Natural killer cell treated with Interleukin-12 subunit alpha and Interleukin-12 subunit beta and Interleukin-15 and Interleukin-18, amount 100 ng/mL, for 72 hours (primary cell): ENCODE data around the gene TAB2. TPM values are rescaled to one million over a fixed set of nuclear protein-coding genes. Genes with fewer than 3 reads are reported as not detected.
"Not testable (repeated sequence)": the region's sequence is repeated elsewhere in the genome, so short reads cannot be mapped to it uniquely, and the experiment has no call there.

Experiments used
- ATAC-seq, 2 donors: fragments of 150-1000 bp; cut with Tn5 transposase in 1 of 2; sonication (Bioruptor Pico), chemical (Tn5 transposase) in 1 of 2; 2 replicates each; pipeline ENCODE4 v1.10.0; 2021
- DNase-seq: peaks from one replicate; pipeline ENCODE4 v3.0.0; 2022; ENCODE audit warnings: low spot score
- H3K27ac Mint-ChIP-seq, 2 donors: 1 replicate in 1 of 2; 2 replicates in 1 of 2; pipeline ENCODE4 v1.8.0; 2022; ENCODE audit warnings: mixed read lengths in 2 of 2, mild to moderate bottlenecking in 1 of 2, moderate library complexity in 1 of 2
- H3K27me3 Mint-ChIP-seq, 2 donors: 1 replicate in 1 of 2; 2 replicates in 1 of 2; pipeline ENCODE4 v1.8.0; 2022; ENCODE audit warnings: mixed read lengths in 2 of 2
- H3K36me3 Mint-ChIP-seq: one replicate; pipeline ENCODE4 v1.8.0; 2022; ENCODE audit warnings: mixed read lengths
- H3K4me1 Mint-ChIP-seq, 2 donors: 1 replicate in 1 of 2; 2 replicates in 1 of 2; pipeline ENCODE4 v1.8.0; 2022; ENCODE audit warnings: low read depth in 2 of 2, mixed read lengths in 2 of 2, mild to moderate bottlenecking in 1 of 2
- H3K4me3 Mint-ChIP-seq: one replicate; pipeline ENCODE4 v1.8.0; 2022; ENCODE audit warnings: mixed read lengths
- H3K9me3 Mint-ChIP-seq: 2 replicates; pipeline ENCODE4 v1.8.0; 2022; ENCODE audit warnings: mixed read lengths
- total RNA-seq, 2 donors: library from RNA; stranded (reverse); gene quantifications; one replicate each; pipeline ENCODE4 v1.2.3, GENCODE V29; 2022

Gene TAB2
- total RNA-seq, 2 donors from 2014 or later = 101 TPM

DNA sequence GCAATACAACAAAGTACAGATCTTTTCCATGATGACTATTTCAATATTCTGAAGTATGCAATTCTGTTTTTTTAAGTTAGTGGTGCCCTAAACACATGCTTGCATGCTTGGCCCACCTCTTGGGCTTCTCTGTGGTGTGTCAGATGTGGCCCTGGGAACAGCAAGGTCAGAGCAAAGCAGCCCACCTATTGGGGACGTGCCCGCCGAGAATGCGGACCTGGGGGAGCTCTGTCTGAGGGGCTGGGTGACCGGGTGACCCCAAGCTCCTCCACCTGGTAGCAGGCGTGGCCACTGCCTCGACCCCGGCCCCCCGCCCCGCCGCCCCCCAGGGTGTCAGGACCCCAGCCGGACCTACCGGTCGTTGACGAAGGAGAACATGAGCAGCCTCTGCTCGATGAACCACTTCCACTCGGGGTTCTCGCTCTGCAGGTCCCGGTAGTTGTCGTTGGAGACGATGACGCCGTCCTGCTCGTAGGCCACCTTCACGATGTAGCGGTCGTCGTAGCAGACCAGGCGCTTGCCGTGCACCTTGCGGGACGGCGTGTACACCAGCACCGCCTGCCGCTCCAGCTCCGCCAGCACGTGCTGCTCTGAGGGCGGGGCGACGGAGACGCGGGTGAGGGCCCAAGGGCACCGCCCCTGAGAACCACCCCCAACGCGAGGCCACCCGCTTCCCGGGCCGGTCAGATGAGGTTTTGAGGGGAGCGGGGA lies 139.0 kb downstream of the TAB2 start:
- no peaks in the 10 kb centered on the region for H3K4me1 Mint-ChIP-seq
- peaks cover 0 to 9% of the 10 kb centered on the region in 2 donors for H3K27me3 Mint-ChIP-seq
- no peak overlapping the region for H3K4me3 Mint-ChIP-seq
- no peaks in the 10 kb centered on the region for H3K36me3 Mint-ChIP-seq
- DNase-seq (no peak), ATAC-seq (no peak)
- no peaks in the 10 kb centered on the region for H3K9me3 Mint-ChIP-seq
- H3K27ac Mint-ChIP-seq = no peak overlapping the region

DNA sequence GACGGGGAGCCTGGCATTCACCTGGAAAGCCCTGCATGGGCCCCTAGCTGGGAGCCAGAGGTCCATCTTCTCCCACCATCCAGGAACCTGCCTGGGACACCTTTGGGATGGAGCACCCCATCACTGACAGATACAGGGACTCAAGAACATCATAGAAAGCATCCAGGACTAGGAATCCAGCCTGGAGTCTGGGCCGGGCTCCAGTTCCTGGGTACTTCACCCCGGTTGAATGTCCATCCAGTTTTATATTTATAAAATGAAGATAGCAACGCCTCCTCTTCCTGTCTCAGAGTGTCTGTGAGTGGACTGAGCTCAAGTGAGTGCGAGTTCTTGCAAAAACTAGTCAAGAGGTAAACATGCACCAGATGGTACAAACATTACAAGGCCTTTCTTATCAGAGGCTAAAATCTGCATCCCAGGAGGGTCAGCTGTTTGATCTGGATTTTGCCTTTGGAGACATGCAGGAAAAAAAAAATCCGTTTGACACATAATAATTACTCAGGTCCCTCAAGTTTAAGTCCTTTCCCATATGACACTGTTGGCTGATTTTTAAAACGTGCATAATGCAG lies 139.9 kb downstream of the TAB2 start:
- Mint-ChIP-seq H3K4me3 (no peak overlapping the region), H3K9me3 (no peaks in the 10 kb centered on the region), H3K4me1 (no peaks in the 10 kb centered on the region), H3K27me3 (peaks cover 0 to 9% of the 10 kb centered on the region in 2 donors), H3K27ac (no peak overlapping the region), H3K36me3 (no peaks in the 10 kb centered on the region)
- ATAC-seq (no peak), DNase-seq (no peak)

DNA sequence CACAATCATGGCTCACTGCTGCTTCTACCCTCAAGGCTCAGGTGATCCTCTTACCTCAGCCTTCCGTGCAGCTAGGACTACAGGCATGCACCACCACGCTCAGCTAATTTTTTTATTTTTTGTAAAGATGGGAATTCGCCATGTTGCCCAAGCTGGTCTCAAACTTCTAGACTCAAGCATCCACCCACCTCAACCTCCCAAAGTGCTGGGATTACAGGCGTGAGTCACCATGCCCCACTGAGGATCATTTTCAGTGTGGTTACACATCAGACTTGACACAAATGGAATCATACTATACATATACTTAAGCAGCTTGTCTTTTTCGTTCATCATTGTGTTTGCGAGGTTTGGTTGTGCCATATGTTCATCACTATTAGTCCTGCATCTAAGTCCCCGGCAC lies 140.7 kb downstream of the TAB2 start:
- no peak overlapping the region for H3K27ac Mint-ChIP-seq
- no peaks in the 10 kb centered on the region for H3K36me3 Mint-ChIP-seq
- H3K4me3 Mint-ChIP-seq = no peak overlapping the region
- H3K27me3 Mint-ChIP-seq = peaks cover 0 to 9% of the 10 kb centered on the region in 2 donors
- DNase-seq = no peak
- H3K4me1 Mint-ChIP-seq = no peaks in the 10 kb centered on the region
- no peak for ATAC-seq
- no peaks in the 10 kb centered on the region for H3K9me3 Mint-ChIP-seq

DNA sequence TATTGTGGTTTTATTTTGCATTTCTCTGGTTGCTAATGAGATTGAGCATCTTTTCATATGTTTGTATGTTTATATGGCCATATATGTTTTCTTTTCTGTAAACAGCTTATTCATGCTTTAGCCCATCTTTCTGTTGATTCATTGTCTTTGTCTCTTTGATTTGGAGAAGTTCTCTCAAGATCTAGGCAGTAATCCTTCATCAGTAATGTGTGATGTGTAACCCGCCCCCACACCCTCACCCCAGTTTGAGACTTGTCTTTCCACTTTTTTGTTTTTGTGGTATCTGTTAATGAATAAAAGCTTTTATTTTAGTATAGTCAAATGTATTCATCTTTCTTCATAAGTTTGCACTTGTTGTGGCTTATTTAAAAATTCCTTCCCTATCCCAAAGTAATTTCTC lies 141.3 kb downstream of the TAB2 start:
- no peak overlapping the region for H3K4me3 Mint-ChIP-seq

DNA sequence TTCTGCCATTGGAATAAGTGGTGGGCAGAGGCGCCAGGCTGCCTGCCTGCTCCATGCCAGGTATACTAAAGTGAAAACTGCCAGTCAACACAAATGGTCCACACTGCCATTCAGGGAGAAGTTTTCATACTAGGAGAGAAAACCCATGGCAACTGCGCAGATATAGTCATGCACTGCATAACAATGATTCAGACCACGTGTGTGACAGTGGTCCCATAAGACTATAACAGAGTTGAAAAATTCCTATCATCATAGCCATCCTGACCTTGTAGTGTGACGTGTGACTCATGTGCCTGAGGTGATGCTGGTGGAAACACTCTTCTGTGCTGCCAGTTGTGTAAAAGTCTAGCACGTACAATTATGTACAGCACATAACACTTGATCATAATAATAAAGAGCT lies 142.2 kb downstream of the TAB2 start:
- H3K4me1 Mint-ChIP-seq = no peaks in the 10 kb centered on the region
- no peak overlapping the region for H3K27ac Mint-ChIP-seq
- H3K27me3 Mint-ChIP-seq = peaks cover 0 to 9% of the 10 kb centered on the region in 2 donors
- H3K36me3 Mint-ChIP-seq = no peaks in the 10 kb centered on the region
- no peak overlapping the region for H3K4me3 Mint-ChIP-seq
- no peaks in the 10 kb centered on the region for H3K9me3 Mint-ChIP-seq
- DNase-seq (no peak), ATAC-seq (no peak)

More for the DNA sequence above, 141.3 kb downstream of the TAB2 start:
- H3K4me1 Mint-ChIP-seq = no peaks in the 10 kb centered on the region
- no peaks in the 10 kb centered on the region for H3K9me3 Mint-ChIP-seq
- DNase-seq (no peak), ATAC-seq (no peak)
- no peak overlapping the region for H3K27ac Mint-ChIP-seq
- peaks cover 0 to 9% of the 10 kb centered on the region in 2 donors for H3K27me3 Mint-ChIP-seq
- no peaks in the 10 kb centered on the region for H3K36me3 Mint-ChIP-seq

DNA sequence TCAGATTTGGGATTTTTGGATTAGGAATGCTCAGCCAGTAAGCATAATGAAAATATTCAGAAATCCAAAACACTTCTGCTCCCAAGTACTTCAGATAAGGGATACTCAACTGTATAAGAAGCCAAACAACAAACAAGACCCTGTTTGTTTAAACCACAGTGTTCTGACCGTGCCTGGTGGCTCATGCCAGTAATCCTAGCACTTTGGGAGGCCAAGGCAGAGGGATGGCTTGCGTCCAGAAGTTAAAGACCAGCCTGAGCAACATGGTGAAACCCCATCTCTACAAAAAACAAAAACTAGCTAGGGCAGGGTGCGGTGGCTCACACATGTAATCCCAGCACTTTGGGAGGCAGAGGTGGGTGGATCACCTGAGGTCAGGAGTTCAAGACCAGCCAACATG lies 142.7 kb downstream of the TAB2 start:
- not testable (repeated sequence) for H3K27ac Mint-ChIP-seq, H3K4me1 Mint-ChIP-seq, ATAC-seq, H3K36me3 Mint-ChIP-seq, H3K4me3 Mint-ChIP-seq, H3K27me3 Mint-ChIP-seq, H3K9me3 Mint-ChIP-seq, DNase-seq

Other genes starting within 250 kb of the TAB2 start
- gene SUMO4, start 82.5 kb downstream of the TAB2 start, total RNA-seq = 10 to 100 TPM in 1 of 2 donors, 1 to 10 TPM in 1; 9.0 to 23.2 TPM
- gene ZC3H12D, start 167.3 kb downstream of the TAB2 start, total RNA-seq = 10 to 100 TPM in 1 of 2 donors, 1 to 10 TPM in 1; 2.1 to 16.0 TPM
- gene PPIL4, start 228.3 kb downstream of the TAB2 start, total RNA-seq = 10 to 100 TPM; 18.7 to 19.7 TPM
- gene GINM1, start 248.7 kb downstream of the TAB2 start, total RNA-seq = 10 to 100 TPM in 1 of 2 donors, 1 to 10 TPM in 1; 9.9 to 16.6 TPM